GM12872 (cell line): ENCODE data around the gene MRPL33.

Experiments
- TF ChIP-seq, protein P1 (sequence below): IDR thresholded peaks from 3 replicates; pipeline ENCODE4 v1.5.1; 2011; ENCODE audit warnings: low read depth, mild to moderate bottlenecking, low read length, moderate library complexity; ENCODE audit not compliant: insufficient read depth

The MRPL33 gene

GRCh38 chr2:27773959-27774358 lies 2.4 kb downstream of the MRPL33 start:
- TF ChIP-seq, protein P1, sequence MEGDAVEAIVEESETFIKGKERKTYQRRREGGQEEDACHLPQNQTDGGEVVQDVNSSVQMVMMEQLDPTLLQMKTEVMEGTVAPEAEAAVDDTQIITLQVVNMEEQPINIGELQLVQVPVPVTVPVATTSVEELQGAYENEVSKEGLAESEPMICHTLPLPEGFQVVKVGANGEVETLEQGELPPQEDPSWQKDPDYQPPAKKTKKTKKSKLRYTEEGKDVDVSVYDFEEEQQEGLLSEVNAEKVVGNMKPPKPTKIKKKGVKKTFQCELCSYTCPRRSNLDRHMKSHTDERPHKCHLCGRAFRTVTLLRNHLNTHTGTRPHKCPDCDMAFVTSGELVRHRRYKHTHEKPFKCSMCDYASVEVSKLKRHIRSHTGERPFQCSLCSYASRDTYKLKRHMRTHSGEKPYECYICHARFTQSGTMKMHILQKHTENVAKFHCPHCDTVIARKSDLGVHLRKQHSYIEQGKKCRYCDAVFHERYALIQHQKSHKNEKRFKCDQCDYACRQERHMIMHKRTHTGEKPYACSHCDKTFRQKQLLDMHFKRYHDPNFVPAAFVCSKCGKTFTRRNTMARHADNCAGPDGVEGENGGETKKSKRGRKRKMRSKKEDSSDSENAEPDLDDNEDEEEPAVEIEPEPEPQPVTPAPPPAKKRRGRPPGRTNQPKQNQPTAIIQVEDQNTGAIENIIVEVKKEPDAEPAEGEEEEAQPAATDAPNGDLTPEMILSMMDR, result no peak

DNA sequence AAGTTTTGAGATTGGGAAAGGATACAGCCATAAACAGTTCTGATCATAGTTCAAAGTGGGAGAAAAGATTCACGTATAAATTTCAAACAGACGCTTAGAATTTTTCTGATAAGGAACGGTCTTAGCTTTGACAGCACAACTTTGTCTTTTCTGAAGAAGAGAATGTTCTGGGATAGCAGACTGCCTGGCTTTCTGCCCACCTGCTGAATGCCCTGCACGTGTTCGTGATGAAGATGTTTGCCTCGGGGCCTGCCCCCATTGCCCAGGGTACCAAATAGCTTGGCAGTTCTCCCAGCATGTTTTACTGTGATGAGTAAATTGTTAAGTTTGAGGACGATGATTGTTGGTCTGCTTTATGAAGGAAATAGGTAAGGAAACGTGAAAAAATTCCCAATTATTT lies 4.6 kb downstream of the MRPL33 start:
- TF ChIP-seq, protein P1, result no peak

DNA sequence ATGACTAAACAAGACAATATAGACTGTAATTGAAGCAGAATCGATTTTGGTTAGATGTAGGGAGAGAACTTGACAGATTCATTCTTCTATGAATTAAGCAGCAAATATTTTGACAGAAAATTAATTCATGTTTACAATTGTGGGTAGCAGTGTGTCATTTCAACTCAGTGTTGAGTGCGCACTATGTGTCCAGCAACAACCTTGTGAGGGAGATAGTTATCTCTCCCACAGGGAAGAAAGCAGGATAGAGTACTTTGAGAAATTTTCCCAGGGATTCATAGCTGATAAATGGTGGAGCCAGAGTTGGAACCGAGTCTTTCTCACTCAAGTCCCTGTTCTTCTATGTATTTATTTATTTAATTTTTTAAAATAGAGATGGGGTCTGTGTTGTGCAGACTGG lies 5.2 kb downstream of the MRPL33 start:
- TF ChIP-seq, protein P1, result no peak

DNA sequence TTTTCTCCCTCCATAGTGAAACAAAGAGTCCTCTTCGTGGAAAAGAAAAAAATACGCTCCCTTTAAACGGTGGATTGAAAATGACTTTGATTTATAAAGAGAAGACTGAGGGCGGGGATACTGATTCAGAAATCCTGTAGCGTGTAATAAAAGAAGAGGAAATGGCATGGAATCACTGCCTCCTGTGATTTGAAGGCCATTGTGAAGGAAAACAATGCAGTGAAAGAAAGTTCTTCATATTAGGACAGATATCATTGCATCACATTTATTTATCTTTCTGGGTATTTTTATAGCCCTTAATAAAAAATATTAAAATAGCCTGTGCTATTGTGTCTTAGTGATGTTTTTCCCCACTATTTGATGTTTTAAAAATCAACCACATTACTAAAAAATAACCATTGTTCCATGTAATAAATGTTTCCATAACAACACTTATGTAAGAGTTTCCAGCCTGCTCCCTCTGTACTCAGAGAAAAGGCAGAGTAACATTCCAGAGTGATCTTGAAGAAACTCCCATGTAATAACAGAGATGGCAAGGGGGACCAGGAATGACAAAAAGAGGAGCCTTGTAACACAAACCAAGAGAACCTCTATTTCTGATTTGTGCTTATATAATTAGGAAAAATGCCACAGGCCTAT lies 8.0 kb downstream of the MRPL33 start:
- TF ChIP-seq, protein P1, result no peak

DNA sequence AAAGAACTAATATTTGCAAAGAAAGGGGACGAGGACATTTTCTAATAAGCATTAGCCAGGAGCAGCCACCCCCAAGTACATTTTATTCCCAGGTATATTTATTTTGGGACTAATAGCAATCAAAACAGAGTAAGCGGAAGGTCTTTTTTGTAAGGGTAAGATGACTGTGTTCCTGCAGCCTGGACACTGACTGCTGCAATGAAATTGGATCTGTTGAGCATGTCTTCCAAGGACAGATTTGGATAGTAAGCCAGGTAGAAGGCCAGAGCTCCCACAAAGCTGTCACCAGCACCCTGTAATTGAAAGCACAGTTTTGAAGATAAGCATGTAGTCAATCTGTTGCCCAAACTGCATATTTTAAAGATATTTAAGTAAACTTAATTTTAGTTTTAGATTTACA lies 10.0 kb downstream of the MRPL33 start:
- TF ChIP-seq, protein P1, result no peak

GRCh38 chr2:27782701-27783100 lies 11.2 kb downstream of the MRPL33 start:
- TF ChIP-seq, protein P1, result no peak

GRCh38 chr2:27790796-27791195 lies 19.3 kb downstream of the MRPL33 start:
- TF ChIP-seq, protein P1, result no peak

- TF ChIP-seq, protein P1, result no peak
Observed at GRCh38 chr2:27792759-27793158, 21.2 kb downstream of the MRPL33 start.
